Activated CD4-positive, alpha-beta T cell treated with anti-CD3 and anti-CD28 coated beads for 24 hours (primary cell): ENCODE results near the gene PRKG1.
A peak's percentile ranks its signal among the peaks of the same experiment; 100 is the strongest.

ENCODE experiments used
- DNase-seq, 2 donors: peaks; one replicate each; pipeline ENCODE4 v3.0.0-alpha.2; 2020; ENCODE audit warnings: low read depth in 2 of 2

PRKG1 gene

DNA sequence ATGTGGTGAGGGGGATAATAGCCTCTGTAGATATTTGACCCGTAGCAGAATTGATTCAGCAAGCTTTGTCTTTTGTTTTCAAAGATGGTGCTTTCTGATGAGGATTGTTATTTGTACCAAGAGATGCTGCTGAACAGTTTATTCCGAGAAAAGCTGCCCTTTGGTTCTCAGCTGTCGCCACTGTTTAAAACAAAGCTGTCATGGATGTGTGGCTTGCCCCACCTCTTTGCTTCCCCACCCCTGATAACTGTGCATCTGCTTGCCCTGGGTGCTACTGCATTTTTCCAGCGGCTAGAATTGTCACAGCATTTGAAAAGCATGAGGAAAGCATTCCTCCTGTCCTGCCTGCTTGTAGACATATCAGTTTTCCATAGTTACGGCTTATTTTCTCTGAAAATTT, 852.0 kb downstream of the PRKG1 start:
- no peak for DNase-seq

DNA sequence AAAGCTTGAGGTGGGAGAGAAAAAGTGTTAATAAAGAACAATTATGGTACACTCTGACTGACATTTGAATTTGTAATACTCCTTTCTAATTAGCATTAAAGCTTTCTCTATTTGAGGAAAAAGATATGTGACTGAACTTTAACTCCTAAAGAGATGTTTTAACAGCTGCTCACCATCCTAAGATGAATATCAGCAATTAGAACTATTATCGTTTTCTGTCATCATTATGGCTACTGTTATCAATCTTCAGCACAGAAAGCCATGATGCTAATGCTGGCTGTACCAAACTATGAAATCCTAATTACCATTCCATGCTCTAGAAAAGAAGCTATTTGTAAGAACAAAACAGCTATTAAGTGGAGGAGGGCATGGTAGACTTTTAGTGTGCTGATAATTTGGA, 853.9 kb downstream of the PRKG1 start:
- no peak for DNase-seq

GRCh38 chr10:51932530-51932929, 858.2 kb downstream of the PRKG1 start:
- DNase-seq = no peak

GRCh38 chr10:51934373-51934772, 860.1 kb downstream of the PRKG1 start:
- no peak for DNase-seq

GRCh38 chr10:51935341-51935740, 861.1 kb downstream of the PRKG1 start:
- DNase-seq = no peak

DNA sequence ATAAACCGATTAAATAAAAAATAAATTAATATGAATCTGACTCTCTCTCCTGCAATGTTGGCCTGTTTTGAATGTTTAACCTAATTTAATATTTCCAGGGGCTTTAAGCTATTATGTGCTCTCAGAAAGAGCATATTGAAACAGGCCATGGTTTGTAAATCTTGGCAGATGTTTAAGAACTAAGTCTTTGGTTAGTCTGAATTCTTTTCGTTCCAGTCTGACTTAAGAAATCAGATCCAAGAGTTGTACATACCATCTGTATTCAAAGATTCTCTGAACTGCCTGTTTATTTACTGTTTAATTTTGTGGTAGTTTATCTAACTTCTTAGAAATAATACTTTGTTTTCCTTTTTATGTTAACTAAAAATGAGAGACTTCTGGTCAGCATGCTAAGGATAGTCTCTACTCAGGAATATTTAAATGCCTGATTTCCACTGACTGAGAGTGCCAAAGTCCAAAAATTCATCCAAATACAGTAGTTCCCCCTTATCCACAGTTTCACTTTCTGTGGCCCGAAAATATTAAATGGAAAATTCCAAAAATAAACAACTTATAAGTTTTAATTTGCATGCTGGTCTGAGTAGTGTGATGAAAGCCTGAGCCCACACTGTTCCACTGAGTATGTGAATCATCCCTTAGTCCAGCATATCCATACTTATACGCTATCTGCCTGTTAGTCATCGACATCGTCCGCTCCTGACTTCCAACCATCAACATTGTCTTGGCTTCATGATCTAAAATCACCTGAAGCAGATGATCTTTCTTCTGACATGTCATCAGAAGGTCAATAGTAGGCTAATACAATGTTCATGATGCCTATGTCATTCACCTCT, 863.2 kb downstream of the PRKG1 start:
- DNase-seq = no peak

- DNase-seq = no peak
Measured at GRCh38 chr10:51950371-51950995, 876.2 kb downstream of the PRKG1 start.

DNA sequence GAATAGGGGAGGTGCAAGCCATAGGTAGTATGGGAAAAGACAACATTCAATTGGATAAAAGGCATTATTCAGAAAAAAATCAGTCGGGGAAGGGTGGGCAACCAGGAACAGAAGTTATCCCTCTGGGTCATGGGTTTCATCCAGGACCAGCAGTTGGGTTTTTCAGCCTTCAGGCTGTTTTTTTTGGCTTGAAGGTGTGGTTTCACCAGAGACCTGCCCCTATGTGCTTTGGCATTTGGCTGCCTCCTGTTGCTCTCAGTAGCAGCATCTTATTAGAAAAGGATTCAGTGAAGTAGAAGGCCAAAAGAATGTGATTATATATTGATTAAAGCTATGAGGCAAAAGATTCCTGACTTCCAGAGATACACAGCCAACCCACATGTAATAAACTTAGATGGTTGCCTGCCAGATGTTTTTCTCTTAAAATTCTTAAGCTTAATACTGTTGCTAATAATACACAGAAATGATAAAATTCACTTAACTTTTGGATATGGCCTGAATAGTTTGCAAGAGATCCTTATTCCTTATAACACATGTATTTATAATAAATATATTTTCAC, 876.8 kb downstream of the PRKG1 start:
- DNase-seq = no peak

DNA sequence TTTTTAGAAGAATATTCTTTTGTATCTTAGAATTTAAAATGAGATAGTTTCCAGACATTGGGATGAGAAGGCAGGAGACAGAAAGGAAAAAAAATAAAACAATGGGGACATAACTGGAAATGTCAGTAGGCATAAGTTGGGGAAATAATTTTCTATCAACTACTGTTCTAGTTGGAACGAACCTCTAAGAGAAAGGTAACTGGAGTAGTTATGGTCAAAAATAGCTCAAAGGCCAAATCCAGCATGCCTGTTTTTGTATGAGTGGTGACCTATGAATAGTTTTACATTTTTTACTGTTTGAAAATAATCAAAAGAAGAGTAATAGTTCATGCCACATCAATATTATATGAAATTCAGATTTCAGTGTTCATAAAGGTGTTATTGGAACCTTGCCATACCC, 877.3 kb downstream of the PRKG1 start:
- DNase-seq = no peak

DNA sequence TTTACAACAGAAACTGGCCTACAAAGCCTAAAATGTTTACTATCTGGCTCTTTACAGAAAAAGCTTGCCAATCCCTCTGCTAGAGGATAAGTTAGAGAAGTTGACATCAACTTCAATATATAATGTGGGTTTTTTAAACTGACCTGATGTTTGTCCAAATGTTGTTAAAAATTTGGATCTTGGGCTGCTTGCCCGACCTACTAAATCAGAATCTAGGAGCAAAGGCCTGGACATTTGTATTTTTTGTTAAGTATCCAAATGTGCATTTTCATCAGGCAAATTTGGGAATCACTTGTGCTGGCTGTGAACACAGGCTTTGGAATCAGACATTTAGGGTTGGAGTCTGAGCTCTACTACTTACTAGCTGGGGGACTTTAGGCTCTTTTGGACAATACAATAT, 877.8 kb downstream of the PRKG1 start:
- DNase-seq = no peak

DNA sequence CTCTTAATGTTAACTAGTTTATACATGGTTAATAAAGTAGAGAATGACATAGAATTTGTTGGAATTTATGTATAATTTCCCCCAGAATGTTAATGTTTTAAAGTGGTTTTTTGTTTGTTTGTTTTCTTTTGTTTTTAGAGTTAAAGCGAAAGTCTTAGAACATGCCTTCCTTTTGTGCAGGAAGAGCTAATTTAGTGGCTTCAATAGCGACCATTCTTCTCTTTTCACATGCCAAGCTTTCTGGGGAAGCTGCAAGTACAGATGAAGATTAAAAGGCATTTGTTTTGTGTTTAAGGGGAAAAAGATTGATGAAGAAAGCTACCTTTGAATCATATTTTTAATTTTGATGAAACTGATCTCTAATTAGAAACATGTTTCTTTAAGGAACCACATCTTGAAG, 881.4 kb downstream of the PRKG1 start:
- no peak for DNase-seq

- DNase-seq = no peak
Measured at GRCh38 chr10:51956822-51957221, 882.5 kb downstream of the PRKG1 start.

DNA sequence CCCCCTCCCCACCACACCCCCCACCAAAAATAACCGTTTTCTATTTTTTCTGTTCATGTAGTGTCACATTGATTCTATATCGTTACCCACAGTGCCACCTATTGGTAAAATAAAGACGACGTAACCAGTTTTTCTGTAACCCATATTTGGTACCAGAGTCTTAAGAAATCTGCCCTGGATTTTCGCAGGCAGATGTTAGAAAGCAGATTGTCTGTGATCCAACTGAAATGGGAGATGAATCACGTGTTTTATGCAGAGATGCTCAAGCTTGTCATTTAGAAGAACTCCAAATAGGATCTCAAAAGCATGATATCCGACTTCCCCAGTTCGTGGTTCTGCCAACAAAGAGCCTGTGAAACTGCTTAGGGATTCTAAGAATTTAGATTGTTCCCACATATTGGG, 886.2 kb downstream of the PRKG1 start:
- peak in 1 of 2 donors; percentile 9 for DNase-seq

DNA sequence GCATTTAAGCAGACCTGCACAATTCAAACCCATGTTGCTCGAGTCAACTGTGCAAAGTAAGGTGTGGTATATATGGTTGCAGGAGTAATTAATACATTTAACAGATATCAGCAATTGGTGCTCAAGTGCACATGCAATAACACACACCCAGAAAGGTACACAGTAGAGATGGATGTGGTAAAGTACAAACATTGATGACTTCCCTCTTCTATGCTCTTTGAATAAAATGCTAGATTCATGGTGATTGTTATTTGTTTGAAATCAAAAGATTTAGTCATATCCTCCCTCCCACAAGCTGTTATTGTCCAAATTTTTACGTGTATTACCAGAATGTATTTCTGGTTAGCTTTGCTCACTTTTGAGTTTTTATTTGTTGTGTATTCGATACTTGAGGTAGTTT, 887.1 kb downstream of the PRKG1 start:
- DNase-seq = no peak

GRCh38 chr10:51964630-51965029, 890.3 kb downstream of the PRKG1 start:
- DNase-seq = no peak

GRCh38 chr10:51965451-51965850, 891.2 kb downstream of the PRKG1 start:
- DNase-seq = no peak

GRCh38 chr10:51972733-51973346, 898.6 kb downstream of the PRKG1 start:
- DNase-seq = no peak

DNA sequence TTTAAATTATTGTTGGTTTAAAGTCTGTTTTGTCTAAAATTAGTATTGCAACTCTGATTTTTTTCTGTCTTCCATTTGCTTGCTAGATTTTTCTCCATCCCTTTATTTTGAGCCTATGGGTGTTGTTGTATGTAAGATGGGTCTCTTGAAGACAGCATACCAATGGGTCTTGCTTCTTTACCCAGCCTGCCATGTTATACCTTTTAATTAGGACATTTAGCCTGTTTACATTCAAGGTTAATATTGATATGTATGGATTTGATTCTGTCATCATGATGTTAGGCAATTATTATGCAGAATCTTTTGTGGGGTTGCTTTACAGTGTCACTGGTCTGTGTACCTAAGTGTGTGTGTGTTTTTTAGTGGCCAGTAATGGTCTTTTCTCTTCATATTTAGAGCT, 906.5 kb downstream of the PRKG1 start:
- DNase-seq = no peak

- no peak for DNase-seq
Measured at GRCh38 chr10:51981731-51982130, 907.4 kb downstream of the PRKG1 start.

DNA sequence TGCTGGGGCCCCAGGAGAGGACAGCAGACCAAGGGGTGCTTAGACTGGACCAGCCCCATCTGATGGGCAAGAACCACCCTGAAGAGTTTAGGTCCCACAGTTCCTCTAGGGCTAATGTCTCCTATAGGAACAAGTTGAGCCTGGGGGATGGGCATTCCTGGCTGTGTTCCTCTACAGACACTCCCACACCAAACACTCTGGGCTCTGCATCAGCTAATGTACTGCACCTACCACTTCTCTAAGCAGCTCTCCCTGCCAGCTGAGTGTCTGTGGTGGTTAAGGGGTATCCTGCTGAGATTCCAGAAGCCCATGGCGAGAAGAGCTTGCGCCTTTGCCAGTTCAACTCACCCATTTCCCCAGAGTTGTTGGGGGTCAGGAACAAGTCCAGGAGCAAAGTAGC, 909.2 kb downstream of the PRKG1 start:
- DNase-seq = no peak

GRCh38 chr10:51985336-51985735, 911.0 kb downstream of the PRKG1 start:
- DNase-seq = no peak

GRCh38 chr10:51986516-51986915, 912.2 kb downstream of the PRKG1 start:
- DNase-seq = no peak

DNA sequence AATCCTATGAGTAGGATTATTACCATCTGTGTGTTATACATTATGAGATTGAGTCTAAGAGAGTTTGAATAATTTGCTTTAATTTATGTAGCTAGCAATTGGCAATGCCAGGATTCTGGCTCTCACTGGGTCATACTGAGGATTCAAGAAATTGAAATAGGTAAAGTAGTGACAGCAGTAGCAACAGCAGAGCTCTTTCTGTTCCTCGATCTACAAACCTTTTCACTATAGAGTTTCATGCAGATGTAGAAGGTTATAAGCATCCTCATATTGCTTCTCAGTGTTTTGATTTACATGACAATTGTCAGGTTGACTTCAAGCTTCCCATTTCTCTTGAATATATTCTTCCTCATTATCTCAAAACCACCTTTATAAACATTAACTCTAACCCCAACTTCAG, 919.2 kb downstream of the PRKG1 start:
- no peak for DNase-seq
